ENCODE data around the gene TNFRSF18. TPM values are rescaled to one million over a fixed set of nuclear protein-coding genes. Genes with fewer than 3 reads are reported as not detected.

TNFRSF18 gene
- total RNA-seq, 3 donors from 2014 or later, result 1.6 to 2.2 (median 2.2) TPM

DNA sequence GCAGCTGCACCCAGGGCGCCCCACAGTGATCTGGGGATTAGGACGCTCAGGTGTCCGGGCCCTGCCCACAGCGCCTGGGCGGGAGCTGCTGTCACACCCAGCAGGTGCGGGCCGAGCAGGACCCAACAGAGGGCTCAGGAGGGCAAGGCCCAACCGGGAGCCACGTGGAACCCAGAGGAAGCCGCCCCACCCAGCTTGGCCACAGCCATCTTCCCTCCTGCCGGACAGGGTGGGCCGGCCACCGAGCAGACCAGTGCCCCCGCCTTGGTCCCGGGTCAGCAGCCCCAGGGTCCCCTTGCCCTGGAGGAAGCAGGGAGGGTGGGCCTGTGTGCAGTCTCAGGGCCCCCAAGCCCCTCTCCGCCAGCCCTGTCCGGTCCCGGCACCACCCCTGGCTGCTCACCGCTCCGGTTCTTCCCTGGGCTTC lies 39.0 kb downstream of the TNFRSF18 start:
- peak; percentile 85 to 91 (median 88) for DNase-seq
- Histone ChIP-seq H3K4me3 (no peak overlapping the region), H3K36me3 (ENCODE audit: low read depth) (no peaks in the 10 kb centered on the region), H3K9me3 (no peaks in the 10 kb centered on the region), H3K4me1 (ENCODE audit: low read depth) (peaks cover 6% of the 10 kb centered on the region)
- TF ChIP-seq, protein P1, sequence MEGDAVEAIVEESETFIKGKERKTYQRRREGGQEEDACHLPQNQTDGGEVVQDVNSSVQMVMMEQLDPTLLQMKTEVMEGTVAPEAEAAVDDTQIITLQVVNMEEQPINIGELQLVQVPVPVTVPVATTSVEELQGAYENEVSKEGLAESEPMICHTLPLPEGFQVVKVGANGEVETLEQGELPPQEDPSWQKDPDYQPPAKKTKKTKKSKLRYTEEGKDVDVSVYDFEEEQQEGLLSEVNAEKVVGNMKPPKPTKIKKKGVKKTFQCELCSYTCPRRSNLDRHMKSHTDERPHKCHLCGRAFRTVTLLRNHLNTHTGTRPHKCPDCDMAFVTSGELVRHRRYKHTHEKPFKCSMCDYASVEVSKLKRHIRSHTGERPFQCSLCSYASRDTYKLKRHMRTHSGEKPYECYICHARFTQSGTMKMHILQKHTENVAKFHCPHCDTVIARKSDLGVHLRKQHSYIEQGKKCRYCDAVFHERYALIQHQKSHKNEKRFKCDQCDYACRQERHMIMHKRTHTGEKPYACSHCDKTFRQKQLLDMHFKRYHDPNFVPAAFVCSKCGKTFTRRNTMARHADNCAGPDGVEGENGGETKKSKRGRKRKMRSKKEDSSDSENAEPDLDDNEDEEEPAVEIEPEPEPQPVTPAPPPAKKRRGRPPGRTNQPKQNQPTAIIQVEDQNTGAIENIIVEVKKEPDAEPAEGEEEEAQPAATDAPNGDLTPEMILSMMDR (IDR thresholded peaks at IDR 0.05), result no peak
- ATAC-seq, result peak; percentile 46
- intact Hi-C loops (cut with DNase I, micrococcal nuclease), result no loop called here

DNA sequence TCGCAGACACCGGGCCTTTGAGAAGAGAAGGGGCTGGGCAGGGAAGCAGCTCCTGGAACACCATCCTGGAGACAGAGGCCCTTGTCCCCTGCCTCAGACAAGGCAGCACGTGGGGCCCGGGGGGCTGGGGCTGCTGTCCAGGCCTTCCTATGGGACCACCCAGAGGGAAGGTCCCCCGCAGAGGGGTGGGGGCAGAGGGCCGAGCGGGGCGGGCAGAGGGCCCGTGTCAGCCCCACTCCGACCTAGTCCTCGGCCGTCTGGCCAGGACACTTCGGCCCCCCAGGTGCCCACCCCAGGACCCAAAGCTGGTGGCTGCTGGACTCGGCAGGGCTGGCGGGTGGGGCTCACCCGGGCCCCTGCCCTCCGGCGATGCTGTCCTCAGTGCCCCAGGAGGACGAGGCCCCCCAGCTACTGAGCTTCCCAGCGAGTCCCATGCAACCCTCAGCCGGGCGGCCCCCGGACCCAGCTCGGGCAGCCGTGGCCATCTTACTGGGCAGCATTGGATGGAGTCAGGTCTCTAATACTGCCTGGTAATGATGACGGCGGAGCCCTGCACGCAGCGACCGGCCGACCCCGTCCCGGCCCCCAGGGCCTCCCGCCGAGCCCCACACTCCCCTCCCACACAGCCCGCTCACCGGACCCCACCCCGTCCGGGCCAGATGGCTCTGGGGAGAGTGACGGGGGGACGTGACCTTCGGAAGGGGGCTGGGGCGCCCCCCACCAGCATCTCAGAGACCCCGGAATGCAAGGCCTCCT lies 39.6 kb downstream of the TNFRSF18 start:
- TF ChIP-seq, protein P1 (IDR thresholded peaks at IDR 0.05), result no peak
- intact Hi-C loops (cut with DNase I, micrococcal nuclease), result no loop called here
- ATAC-seq, result no peak
- Histone ChIP-seq H3K4me3 (no peak overlapping the region), H3K9me3 (no peaks in the 10 kb centered on the region), H3K4me1 (ENCODE audit: low read depth) (peaks cover 7% of the 10 kb centered on the region), H3K36me3 (ENCODE audit: low read depth) (no peaks in the 10 kb centered on the region)
- DNase-seq, result peak in 2 of 3 donors; percentile 48 to 54

DNA sequence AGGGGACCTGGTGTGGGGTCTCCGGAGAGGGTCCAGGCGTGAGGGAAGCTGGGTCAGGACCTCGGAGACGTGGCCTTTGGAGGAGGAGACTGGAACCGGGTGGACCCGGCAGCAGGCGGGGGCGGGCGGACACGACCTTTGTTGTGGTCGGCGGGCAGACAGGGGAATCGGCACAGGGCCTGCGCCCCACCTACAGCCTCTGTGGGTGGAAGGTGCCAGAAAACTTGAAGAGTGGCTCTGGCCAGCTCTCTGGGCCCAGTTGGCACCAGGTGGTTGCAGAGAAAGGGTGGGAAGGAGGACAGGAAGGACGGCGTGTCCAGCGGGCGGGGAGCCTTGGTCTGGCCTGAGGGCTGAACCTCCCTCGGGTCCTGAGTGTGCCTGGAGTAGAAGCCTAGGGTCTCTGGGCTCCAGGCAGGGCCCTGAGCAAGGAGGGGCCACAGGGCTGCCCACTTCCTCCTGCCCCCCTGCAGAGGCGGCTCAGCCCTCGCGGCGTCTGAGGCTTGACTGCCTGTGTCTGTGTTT lies 40.4 kb downstream of the TNFRSF18 start:
- no peak overlapping the region for H3K4me3 ChIP-seq
- TF ChIP-seq, protein P1 (IDR thresholded peaks at IDR 0.05), result no peak
- DNase-seq, result peak in 2 of 3 donors; percentile 62 to 68
- ATAC-seq, result no peak
- H3K4me1 ChIP-seq (ENCODE audit: low read depth), result peaks cover 16% of the 10 kb centered on the region
- no peaks in the 10 kb centered on the region for H3K9me3 ChIP-seq
- intact Hi-C loops (cut with DNase I, micrococcal nuclease), result no loop called here
- no peaks in the 10 kb centered on the region for H3K36me3 ChIP-seq (ENCODE audit: low read depth)

DNA sequence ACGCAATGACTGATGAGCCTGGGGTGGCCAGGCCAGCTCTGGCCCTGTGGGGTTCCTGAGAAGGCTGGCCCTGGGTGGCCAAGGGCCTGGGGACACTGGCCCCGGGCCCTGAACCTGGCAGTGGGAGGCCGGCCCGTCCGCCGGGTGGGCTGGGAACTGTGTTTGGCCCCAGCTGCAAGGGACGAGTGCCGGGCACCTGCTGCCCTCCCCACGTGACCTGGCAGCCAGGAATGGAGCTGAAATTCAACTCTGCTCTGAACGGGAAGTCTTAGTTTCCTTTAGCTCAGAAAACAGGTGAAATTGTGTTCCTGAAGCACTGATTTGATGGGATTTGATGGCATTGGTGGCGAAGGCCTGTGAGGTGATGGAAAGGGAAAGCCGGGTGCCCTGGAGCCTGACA lies 40.9 kb downstream of the TNFRSF18 start:
- H3K4me1 ChIP-seq (ENCODE audit: low read depth), result peaks cover 21% of the 10 kb centered on the region
- ATAC-seq (no peak), DNase-seq (peak in 2 of 3 donors; percentile 40 to 48)
- peak overlapping the region; percentile 43 for H3K4me3 ChIP-seq
- no peaks in the 10 kb centered on the region for H3K9me3 ChIP-seq
- no peaks in the 10 kb centered on the region for H3K36me3 ChIP-seq (ENCODE audit: low read depth)
- intact Hi-C loops (cut with DNase I, micrococcal nuclease), result no loop called here
- TF ChIP-seq, protein P1 (IDR thresholded peaks at IDR 0.05), result no peak

DNA sequence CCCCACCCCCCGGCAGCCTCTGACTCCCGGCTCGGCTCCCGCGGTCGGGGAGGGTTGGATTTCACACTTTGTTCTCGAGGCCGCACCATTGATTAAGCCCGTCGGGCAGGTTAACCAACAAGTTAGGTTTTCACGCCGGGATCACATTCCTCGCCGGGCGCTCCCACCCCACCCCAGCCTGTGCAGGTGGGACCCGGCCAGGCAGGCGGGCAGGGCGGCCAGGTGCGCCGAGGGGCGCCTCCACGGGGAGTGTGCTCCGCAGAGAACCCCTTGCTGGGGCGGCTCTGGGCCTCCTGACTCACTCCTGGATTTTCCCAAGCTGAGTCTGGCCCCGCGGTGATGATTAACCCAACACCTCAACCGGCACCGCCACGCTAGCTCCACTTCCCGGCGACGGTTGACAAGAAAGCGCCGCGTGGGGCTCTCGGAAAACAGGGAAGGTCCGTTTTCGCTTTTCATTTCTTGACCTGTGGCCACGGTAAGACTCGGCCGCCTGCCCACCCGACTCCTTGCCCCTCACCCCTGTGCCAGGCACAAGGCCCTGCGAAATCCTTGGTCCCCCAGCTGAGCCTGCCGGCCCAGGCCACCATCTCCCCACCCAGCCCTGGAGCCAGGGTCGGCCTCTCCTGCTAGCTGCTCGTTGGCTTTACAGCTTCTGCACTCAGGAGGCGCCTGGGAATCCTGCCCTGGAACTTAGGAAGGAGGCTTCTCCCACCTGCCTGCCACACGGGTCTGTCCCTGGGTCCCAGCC lies 41.5 kb downstream of the TNFRSF18 start:
- ATAC-seq (no peak), DNase-seq (peak in 2 of 3 donors; percentile 65 to 75)
- no peaks in the 10 kb centered on the region for H3K9me3 ChIP-seq
- H3K4me1 ChIP-seq (ENCODE audit: low read depth), result peaks cover 25% of the 10 kb centered on the region
- intact Hi-C loops (cut with DNase I, micrococcal nuclease), result no loop called here
- TF ChIP-seq, protein P1 (IDR thresholded peaks at IDR 0.05), result no peak
- H3K4me3 ChIP-seq, result peak overlapping the region; percentile 43
- no peaks in the 10 kb centered on the region for H3K36me3 ChIP-seq (ENCODE audit: low read depth)
